A549 (cell line): ENCODE measurements around the gene NPSR1. TPM values are rescaled to one million over a fixed set of nuclear protein-coding genes. Genes with fewer than 3 reads are reported as not detected.

ENCODE experiments used
- ATAC-seq, 2 experiments: fragments of 200-7000 bp in 1 of 2; fragments of >200 bp in 1 of 2; cut with Nextera tagmentation in 1 of 2; cut with Tn5 transposase in 1 of 2; 3 replicates each; pipeline versions ENCODE4 v1.8.0 to v1.9.1; 2018 to 2020; ENCODE audit warnings: mild to moderate bottlenecking in 1 of 2, moderate library complexity in 1 of 2
- CTCF ChIA-PET: fragments of 300-600 bp; sonication (Branson Sonifier 250); formaldehyde crosslinking; extraction: SDS; loops from one replicate; lab custom pipeline; 2021; ENCODE audit warnings: antibody characterized with exemption, inconsistent platforms; lab: Yijun Ruan, JAX
- POLR2A ChIA-PET: fragments of 350-600 bp; formaldehyde crosslinking; extraction: SDS; loops from one replicate; lab custom pipeline; 2021; ENCODE audit warnings: antibody characterized with exemption, inconsistent platforms; lab: Yijun Ruan, JAX
- DNase-seq, 2 experiments: peaks; one replicate each; pipeline versions ENCODE4 v3.0.0 to v3.0.0-alpha.2; 2011 to 2016; ENCODE audit warnings: low read depth in 1 of 2, low spot score in 1 of 2
- FAIRE-seq: peaks from 2 replicates; lab custom pipeline; 2011; peaks lifted over from hg19 to GRCh38; lab: Jason Lieb, UNC
- H3K27ac ChIP-seq, 2 experiments: fragments of >200 bp; sonication (Bioruptor Twin); formaldehyde crosslinking; 3 replicates each; pipeline ENCODE4 v1.5.1; 2016 to 2017
- H3K4me1 ChIP-seq: fragments of >200 bp; sonication (Bioruptor Twin); formaldehyde crosslinking; 3 replicates; pipeline ENCODE4 v1.6.1; 2016
- H3K4me2 ChIP-seq: fragments of >200 bp; sonication (Bioruptor Twin); formaldehyde crosslinking; 3 replicates; pipeline ENCODE4 v1.6.1; 2016
- H3K4me3 ChIP-seq: fragments of >200 bp; sonication (Bioruptor Twin); formaldehyde crosslinking; 3 replicates; pipeline ENCODE4 v1.5.1; 2016
- H3K9me3 ChIP-seq: fragments of >200 bp; sonication (Bioruptor Twin); formaldehyde crosslinking; 3 replicates; pipeline ENCODE4 v1.6.1; 2016
- BCL3 ChIP-seq: fragments of >200 bp; sonication (Bioruptor Twin); formaldehyde crosslinking; IDR thresholded peaks from 3 replicates; pipeline ENCODE4 v1.6.1; 2016
- BHLHE40 ChIP-seq: IDR thresholded peaks from 2 replicates; pipeline ENCODE4 v1.6.1; 2012; ENCODE audit warnings: low read depth, low read length, inconsistent platforms
- CBX8 ChIP-seq: fragments of 200-600 bp; sonication (generic); IDR thresholded peaks from 2 replicates; pipeline ENCODE4 v1.6.1; 2016
- CEBPB ChIP-seq, 2 experiments: fragments of >200 bp in 1 of 2; sonication (Bioruptor Twin) in 1 of 2; formaldehyde crosslinking in 1 of 2; IDR thresholded peaks; 2 replicates each; pipeline ENCODE4 v1.6.1; 2012 to 2016
- CHD4 ChIP-seq: fragments of 200-600 bp; sonication (generic); IDR thresholded peaks from 2 replicates; pipeline ENCODE4 v1.6.1; 2016; ENCODE audit warnings: antibody characterized with exemption, mild to moderate bottlenecking, borderline replicate concordance
- EP300 ChIP-seq, 2 experiments: fragments of >200 bp; sonication (Bioruptor Twin); formaldehyde crosslinking; IDR thresholded peaks; 2 replicates in 1 of 2; 3 replicates in 1 of 2; pipeline ENCODE4 v1.6.1; 2016 to 2017
- HMGXB4 ChIP-seq: fragments of 250-450 bp; sonication (Bioruptor Pico); IDR thresholded peaks from 2 replicates; pipeline ENCODE4 v1.5.0; 2021; ENCODE audit warnings: mild to moderate bottlenecking, moderate library complexity, borderline replicate concordance
- HOXA7 ChIP-seq: fragments of 250-450 bp; sonication (Bioruptor Pico); IDR thresholded peaks from 2 replicates; pipeline ENCODE4 v1.5.0; 2020; ENCODE audit warnings: mild to moderate bottlenecking, moderate library complexity
- HOXB13 ChIP-seq: fragments of 250-450 bp; sonication (Bioruptor Pico); IDR thresholded peaks from 2 replicates; pipeline ENCODE4 v1.5.0; 2020; ENCODE audit warnings: low read depth, mild to moderate bottlenecking, moderate library complexity
- HOXB5 ChIP-seq: fragments of 250-450 bp; sonication (Bioruptor Pico); IDR thresholded peaks from 2 replicates; pipeline ENCODE4 v1.5.0; 2020; ENCODE audit warnings: mild to moderate bottlenecking, moderate library complexity
- JUN ChIP-seq, 2 experiments: fragments of >200 bp; sonication (Bioruptor Twin); formaldehyde crosslinking; IDR thresholded peaks; 2 replicates in 1 of 2; 3 replicates in 1 of 2; pipeline ENCODE4 v1.6.1; 2016 to 2017
- MAZ ChIP-seq: fragments of 150-350 bp; IDR thresholded peaks from 2 replicates; pipeline ENCODE4 v1.6.1; 2014; ENCODE audit warnings: antibody characterized with exemption, low read depth, low read length, borderline replicate concordance
- MYC ChIP-seq: IDR thresholded peaks from 2 replicates; pipeline ENCODE4 v1.6.1; 2012; ENCODE audit warnings: mild to moderate bottlenecking, inconsistent platforms, low read length, improper control_type of control experiment, borderline replicate concordance
- POLR2A ChIP-seq: IDR thresholded peaks from 2 replicates; pipeline ENCODE4 v1.6.1; 2012; ENCODE audit warnings: mild to moderate bottlenecking, low read length
- POLR2AphosphoS2 ChIP-seq: conservative IDR thresholded peaks from 2 replicates; pipeline ENCODE4 v1.6.1; 2012; ENCODE audit warnings: low read length, improper control_type of control experiment, inconsistent platforms
- RARB ChIP-seq: fragments of 250-450 bp; sonication (Bioruptor Pico); IDR thresholded peaks from 2 replicates; pipeline ENCODE4 v1.8.0; 2021; ENCODE audit warnings: mild to moderate bottlenecking, moderate library complexity
- SMC3 ChIP-seq: fragments of >200 bp; sonication (Bioruptor Twin); formaldehyde crosslinking; IDR thresholded peaks from 3 replicates; pipeline ENCODE4 v1.6.1; 2018; ENCODE audit warnings: inconsistent platforms
- SREBF2 ChIP-seq: fragments of 450-650 bp; IDR thresholded peaks from 2 replicates; pipeline ENCODE4 v1.6.1; 2014; ENCODE audit warnings: mild to moderate bottlenecking, moderate library complexity
- TP53 ChIP-seq: fragments of 250-450 bp; sonication (Bioruptor Pico); IDR thresholded peaks from 2 replicates; pipeline ENCODE4 v1.5.0; 2021; ENCODE audit warnings: mild to moderate bottlenecking, moderate library complexity
- ZNF302 ChIP-seq: fragments of 250-450 bp; sonication (Bioruptor Pico); IDR thresholded peaks from 2 replicates; pipeline ENCODE4 v1.9.0; 2021; ENCODE audit warnings: inconsistent platforms, mild to moderate bottlenecking, moderate library complexity
- WGBS: methylation state at CpG from one replicate; pipeline ENCODE4 v1.1.6; 2017; ENCODE audit errors: missing lambda C conversion rate; 5-methylcytosine and 5-hydroxymethylcytosine counted together
- polyA plus RNA-seq, 4 experiments: library from polyadenylated mRNA; depleted of rRNA in 3 of 4; stranded (reverse); fragments of >200 nt; fragmentation: RNase III in 1 of 4; extraction: RNeasy Plus Mini Kit Qiagen cat#74134 plus additional on column Dnase treatment in 1 of 4; gene quantifications; 2 replicates in 3 of 4; 3 replicates in 1 of 4; pipeline ENCODE4 v1.2.3, GENCODE V29; 2011 to 2017
- TF ChIP-seq, protein P1 (sequence below): fragments of 450-650 bp; IDR thresholded peaks from 2 replicates; pipeline ENCODE4 v1.6.1; 2014; ENCODE audit warnings: antibody characterized with exemption
- TF ChIP-seq, protein P2 (sequence below): fragments of 250-450 bp; sonication (Bioruptor Pico); IDR thresholded peaks from 2 replicates; pipeline ENCODE4 v1.5.0; 2020; ENCODE audit warnings: low read depth, mild to moderate bottlenecking, moderate library complexity
- TF ChIP-seq, protein P3 (sequence below): IDR thresholded peaks from 2 replicates; pipeline ENCODE4 v1.6.1; 2012

Gene NPSR1
- polyA plus RNA-seq, 2 of the 4 experiments (the other 2 are of a cell fraction): not detected

GRCh38 chr7:34761627-34762026 is 103.6 kb downstream of the NPSR1 start:
- no peak for ATAC-seq
- POLR2A ChIA-PET: no interaction called here
- no peak for DNase-seq
- Histone ChIP-seq H3K4me3 (no peak overlapping the region), H3K4me1 (peaks cover 8% of the 10 kb centered on the region; the same call in 2 of the 3 replicates), H3K27ac (no peak overlapping the region), H3K9me3 (no peaks in the 10 kb centered on the region), H3K4me2 (no peak overlapping the region)
- no peak for FAIRE-seq
- TF ChIP-seq CEBPB (IDR thresholded peaks at IDR 0.05): peak in 1 of 2 experiments; percentile 11; a peak in 1 of 4 replicates
- no peak for TF ChIP-seq EP300 (IDR thresholded peaks at IDR 0.05)
- no peak for TF ChIP-seq HMGXB4
- TF ChIP-seq HOXA7 (CRISPR knock-in tag): no peak
- TF ChIP-seq, protein P1, sequence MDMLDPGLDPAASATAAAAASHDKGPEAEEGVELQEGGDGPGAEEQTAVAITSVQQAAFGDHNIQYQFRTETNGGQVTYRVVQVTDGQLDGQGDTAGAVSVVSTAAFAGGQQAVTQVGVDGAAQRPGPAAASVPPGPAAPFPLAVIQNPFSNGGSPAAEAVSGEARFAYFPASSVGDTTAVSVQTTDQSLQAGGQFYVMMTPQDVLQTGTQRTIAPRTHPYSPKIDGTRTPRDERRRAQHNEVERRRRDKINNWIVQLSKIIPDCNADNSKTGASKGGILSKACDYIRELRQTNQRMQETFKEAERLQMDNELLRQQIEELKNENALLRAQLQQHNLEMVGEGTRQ: no peak
- no peak for TF ChIP-seq JUN (IDR thresholded peaks at IDR 0.05)
- CTCF ChIA-PET: interaction anchor here (1.1 kb wide), 2 partner anchors 62 to 274 kb away, joined by 3 to 4 read pairs; no protein-coding TSS in a partner anchor

- Histone ChIP-seq H3K4me1 (peaks cover 6% of the 10 kb centered on the region; the same call in 2 of the 3 replicates), H3K27ac (no peak overlapping the region), H3K9me3 (no peaks in the 10 kb centered on the region), H3K4me2 (no peak overlapping the region; the same call in 2 of the 3 replicates), H3K4me3 (no peak overlapping the region)
- ChIA-PET CTCF (no interaction called here), POLR2A (no interaction called here)
- TF ChIP-seq BCL3 (no peak), SREBF2 (no peak), SMC3 (no peak), ZNF302 (no peak), TP53 (CRISPR knock-in tag) (no peak), MYC (no peak), HOXB5 (CRISPR knock-in tag) (no peak), RARB (CRISPR knock-in tag) (no peak), CBX8 (no peak)
- TF ChIP-seq, protein P2, sequence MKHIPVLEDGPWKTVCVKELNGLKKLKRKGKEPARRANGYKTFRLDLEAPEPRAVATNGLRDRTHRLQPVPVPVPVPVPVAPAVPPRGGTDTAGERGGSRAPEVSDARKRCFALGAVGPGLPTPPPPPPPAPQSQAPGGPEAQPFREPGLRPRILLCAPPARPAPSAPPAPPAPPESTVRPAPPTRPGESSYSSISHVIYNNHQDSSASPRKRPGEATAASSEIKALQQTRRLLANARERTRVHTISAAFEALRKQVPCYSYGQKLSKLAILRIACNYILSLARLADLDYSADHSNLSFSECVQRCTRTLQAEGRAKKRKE (CRISPR knock-in tag): no peak
- ATAC-seq (no peak), DNase-seq (no peak), FAIRE-seq (no peak)
- WGBS: 33% methylated on average over 2 of the region's 2 CpGs
These were observed 104.7 kb downstream of the NPSR1 start for GRCh38 chr7:34762764-34763163.

DNA sequence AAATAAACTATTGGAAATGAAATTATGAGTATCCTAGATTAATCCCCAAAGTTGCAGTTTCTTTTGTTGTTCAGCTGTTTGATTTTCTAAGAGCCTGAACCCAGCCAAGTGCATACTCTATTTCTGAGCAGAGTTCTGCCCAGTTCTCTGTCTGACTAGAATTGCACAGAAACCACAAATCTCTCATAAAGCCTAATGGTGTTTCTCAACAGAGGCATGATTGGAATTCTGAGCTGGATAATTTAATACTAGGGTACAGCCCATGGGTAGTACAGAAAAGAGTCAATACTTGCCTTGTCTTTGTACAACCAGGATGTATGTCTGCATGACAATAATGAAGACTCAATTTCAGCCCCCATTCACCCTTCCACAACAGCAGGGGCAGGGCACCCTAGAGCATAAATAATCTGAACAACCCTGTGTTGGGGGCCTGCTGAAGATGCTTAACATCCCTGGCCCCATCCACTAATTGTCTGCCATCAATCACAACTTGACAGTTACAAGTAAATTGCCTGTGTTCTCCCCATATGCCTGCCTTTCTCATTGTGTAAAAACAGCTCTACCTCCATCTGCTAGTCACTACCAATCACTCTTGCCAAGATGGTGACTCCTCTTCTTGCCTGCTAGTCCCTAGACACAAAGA is 114.4 kb downstream of the NPSR1 start:
- Histone ChIP-seq H3K4me3 (no peak overlapping the region), H3K4me1 (no peaks in the 10 kb centered on the region), H3K4me2 (no peak overlapping the region), H3K9me3 (no peaks in the 10 kb centered on the region), H3K27ac (no peak overlapping the region)
- CTCF ChIA-PET: interaction anchor here (1.0 kb wide), 1 partner anchor 62 kb away, joined by 3 read pairs; no protein-coding TSS in a partner anchor
- DNase-seq: no peak
- TF ChIP-seq POLR2A: no peak
- no peak for TF ChIP-seq BHLHE40
- no peak for TF ChIP-seq HOXA7 (CRISPR knock-in tag)
- no peak for TF ChIP-seq CHD4
- TF ChIP-seq RARB (CRISPR knock-in tag): no peak
- TF ChIP-seq MAZ: no peak
- TF ChIP-seq HOXB13 (CRISPR knock-in tag): no peak
- no peak for TF ChIP-seq POLR2AphosphoS2
- TF ChIP-seq, protein P3, sequence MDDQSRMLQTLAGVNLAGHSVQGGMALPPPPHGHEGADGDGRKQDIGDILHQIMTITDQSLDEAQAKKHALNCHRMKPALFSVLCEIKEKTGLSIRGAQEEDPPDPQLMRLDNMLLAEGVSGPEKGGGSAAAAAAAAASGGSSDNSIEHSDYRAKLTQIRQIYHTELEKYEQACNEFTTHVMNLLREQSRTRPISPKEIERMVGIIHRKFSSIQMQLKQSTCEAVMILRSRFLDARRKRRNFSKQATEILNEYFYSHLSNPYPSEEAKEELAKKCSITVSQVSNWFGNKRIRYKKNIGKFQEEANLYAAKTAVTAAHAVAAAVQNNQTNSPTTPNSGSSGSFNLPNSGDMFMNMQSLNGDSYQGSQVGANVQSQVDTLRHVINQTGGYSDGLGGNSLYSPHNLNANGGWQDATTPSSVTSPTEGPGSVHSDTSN: no peak
- TF ChIP-seq HMGXB4: no peak
- POLR2A ChIA-PET: no interaction called here
- no peak for ATAC-seq
- FAIRE-seq: no peak
